Tongue (tissue), 2 donors: Measurements from ENCODE around the gene BLVRA. TPM values are rescaled to one million over a fixed set of nuclear protein-coding genes. Genes with fewer than 3 reads are reported as not detected.
A peak's percentile ranks its signal among the peaks of the same experiment; 100 is the strongest.
"Not testable (repeated sequence)": the region's sequence is repeated elsewhere in the genome, so short reads cannot be mapped to it uniquely, and the experiment has no call there.

Source experiments
- DNase-seq: peaks from one replicate; pipeline ENCODE4 v3.0.0-alpha.2; 2015
- total RNA-seq: library from RNA; depleted of rRNA; stranded (reverse); fragments of >200 nt; gene quantifications from one replicate; pipeline ENCODE4 v1.2.3, GENCODE V29; 2014

BLVRA gene
- total RNA-seq, 1 donor from 2014 or later = 25.0 TPM

GRCh38 chr7:43808410-43808809 is 49.9 kb downstream of the BLVRA start:
- DNase-seq = no peak

DNA sequence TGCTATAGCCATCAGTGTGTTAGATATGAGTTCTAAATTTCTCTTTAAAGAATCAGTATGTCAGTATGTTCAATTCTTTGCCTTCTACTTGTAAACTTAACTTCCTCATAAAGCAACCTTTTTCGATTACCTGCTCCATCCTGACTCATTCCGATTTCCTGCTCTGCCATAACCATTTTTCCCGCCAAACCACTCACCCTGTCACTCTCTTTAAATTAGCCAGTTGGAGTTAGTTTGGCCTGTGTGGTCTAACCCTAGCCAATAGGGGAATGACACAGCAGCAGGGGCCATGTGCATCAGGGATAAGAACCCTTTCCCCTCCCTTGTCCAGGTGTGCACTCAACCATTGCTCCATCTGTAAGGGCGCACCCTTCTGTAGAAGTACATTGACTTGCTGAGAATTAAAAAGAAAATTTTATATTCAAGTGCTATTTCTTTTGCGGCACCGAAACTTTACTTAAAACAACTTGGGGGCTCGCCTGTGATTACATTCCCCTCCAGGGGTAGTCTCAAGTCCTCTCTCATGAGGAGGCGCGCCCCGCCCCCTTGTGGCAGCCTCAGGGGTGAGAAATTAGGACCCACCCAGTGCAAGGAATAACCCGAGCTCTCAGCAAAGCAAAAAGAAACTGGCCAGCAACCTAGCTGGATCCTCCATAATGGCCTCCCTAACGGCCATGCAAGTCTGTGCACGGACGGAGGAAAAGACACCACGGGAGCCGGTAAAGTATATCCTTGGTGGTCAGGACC is 51.9 kb downstream of the BLVRA start:
- not testable (repeated sequence) for DNase-seq

DNA sequence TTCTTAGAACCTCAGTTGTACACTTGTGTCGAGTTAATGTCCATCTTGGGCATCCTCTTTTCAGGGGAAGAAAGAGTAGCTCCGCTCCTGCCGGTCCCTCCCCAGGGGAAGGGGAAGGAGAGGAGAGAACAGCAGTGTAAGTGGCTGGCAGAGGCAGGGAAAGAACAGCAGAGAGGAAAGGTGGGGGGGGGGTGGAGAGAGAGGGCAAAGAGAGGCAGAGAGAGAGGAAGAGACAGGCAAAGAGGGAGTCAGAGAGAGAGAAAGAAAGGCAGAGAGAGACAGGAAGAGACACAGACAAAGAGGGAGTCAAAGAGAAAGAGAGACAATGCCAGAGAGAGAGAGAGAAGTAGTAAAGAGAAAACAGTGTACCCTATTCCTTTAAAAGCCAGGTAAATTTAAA is 56.9 kb downstream of the BLVRA start:
- DNase-seq = no peak

DNA sequence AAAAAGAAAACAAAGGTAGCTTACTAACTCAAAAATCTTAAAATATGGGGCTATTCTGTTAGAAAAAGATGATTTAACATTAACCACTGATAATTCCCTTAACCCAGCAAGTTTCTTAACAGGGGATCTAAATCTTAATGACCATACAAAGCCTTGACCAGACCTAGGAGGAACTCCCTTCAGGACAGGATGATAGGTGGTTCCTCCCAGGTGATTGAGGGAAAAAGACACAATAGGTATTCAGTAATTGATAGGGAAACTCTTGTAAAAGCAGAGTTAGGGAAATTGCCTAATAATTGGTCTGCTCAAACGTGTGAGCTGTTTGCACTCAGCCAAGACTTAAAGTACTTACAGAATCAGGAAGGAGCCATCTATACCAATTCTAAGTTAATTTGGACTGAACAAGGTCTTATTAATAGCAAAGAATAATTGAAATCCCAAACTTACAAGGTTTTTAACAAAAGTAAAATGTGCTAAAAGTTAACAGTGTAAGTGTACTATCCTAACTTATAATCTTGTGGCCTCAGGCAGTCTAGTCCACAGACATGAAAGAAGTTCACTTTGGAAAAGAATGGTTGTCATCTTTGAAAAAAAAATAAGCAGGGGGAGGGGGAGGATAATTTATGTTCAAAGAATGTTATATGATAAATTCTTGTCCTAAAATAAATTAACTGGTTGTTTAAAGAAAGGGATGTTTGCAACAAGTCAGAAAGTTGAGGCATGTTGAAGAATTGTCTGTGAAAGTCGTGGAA is 57.7 kb downstream of the BLVRA start:
- not testable (repeated sequence) for DNase-seq

DNA sequence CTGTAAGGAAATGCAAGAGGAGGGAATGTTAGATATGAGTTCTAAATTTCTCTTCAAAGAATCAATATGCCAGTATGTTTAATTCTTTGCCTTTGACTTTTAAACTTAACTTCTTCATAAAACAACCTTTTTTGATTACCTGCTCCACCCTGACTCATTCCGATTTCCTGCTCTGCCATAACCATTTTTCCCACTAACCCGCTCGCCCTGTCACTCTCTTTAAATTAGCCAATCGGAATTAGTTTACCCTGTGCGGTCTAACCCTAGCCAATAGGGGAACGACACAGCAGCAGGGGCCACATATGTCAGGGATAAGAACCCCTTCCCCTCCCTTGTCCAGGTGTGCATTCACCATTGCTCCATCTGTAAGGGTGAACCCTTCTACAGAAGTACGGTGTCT is 64.9 kb downstream of the BLVRA start:
- DNase-seq = not testable (repeated sequence)

- DNase-seq = no peak
Measured at GRCh38 chr7:43823941-43824340, 65.5 kb downstream of the BLVRA start.

GRCh38 chr7:43824513-43824912 is 66.0 kb downstream of the BLVRA start:
- not testable (repeated sequence) for DNase-seq

GRCh38 chr7:43824963-43825362 is 66.5 kb downstream of the BLVRA start:
- DNase-seq = no peak

- DNase-seq = no peak
Measured at GRCh38 chr7:43825391-43825808, 66.9 kb downstream of the BLVRA start.

DNA sequence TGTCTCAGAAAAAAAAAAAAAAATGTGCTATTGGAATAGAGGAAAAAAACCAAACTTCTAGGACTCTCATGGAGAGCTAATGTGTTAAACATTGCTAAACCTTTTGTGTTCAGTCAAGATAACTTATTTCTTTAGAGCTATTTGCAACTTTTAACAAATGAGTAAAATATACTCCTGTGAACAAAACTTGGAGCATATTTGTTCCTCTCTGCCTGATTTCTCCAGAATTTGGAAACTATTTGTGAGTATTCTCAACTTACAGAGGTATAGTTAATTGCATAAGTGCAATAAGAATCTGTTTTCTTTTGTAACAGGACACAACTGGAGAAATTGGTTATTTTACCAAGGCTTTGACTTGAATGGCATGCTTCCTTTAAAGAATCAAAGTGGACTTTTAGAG is 72.4 kb downstream of the BLVRA start:
- DNase-seq = not testable (repeated sequence)

- peak; percentile 7 for DNase-seq
Measured at GRCh38 chr7:43834463-43835251, 76.2 kb downstream of the BLVRA start.

- no peak for DNase-seq
Measured at GRCh38 chr7:43838201-43838658, 79.8 kb downstream of the BLVRA start.

- no peak for DNase-seq
Measured at GRCh38 chr7:43843296-43843695, 84.8 kb downstream of the BLVRA start.

DNA sequence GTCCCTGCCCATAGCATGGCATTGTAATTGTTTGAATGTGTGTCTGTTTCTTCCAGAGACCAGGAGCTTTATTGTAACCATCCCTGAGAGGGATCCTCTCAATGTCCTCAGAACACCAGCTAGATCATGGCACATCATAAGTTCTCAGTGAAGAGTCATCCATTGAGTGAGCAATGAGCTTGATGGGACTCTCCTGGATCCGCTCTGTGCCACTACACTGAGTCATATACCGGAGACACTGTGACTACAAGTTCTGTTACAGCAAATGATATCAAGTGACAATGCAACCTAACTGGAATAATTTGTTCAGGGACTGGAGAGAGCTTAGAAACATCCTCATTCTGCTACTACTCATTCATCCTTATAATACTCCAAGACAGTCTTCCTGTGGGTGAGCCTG is 85.8 kb downstream of the BLVRA start:
- no peak for DNase-seq

- DNase-seq = no peak
Measured at GRCh38 chr7:43844662-43845061, 86.2 kb downstream of the BLVRA start.

- no peak for DNase-seq
Measured at GRCh38 chr7:43847496-43847895, 89.0 kb downstream of the BLVRA start.

DNA sequence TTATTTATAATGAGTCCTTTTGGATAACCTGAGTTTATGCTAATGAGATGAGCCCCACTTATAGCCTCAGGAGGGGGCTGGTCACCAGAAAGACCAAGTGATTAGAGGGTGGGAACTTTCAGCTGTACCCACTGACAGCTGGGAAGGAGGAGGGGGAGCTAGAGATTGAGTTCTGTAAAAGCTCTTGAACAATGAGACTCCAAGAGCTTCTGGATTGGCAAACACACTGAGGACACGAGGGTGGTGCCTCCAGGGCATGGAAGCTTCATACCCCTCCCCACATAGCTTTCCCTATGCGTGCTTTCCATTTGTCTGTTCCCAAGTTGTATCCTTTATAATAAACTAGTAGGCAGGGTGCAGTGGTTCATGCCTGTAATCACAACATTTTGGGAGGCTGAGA is 90.6 kb downstream of the BLVRA start:
- no peak for DNase-seq

DNA sequence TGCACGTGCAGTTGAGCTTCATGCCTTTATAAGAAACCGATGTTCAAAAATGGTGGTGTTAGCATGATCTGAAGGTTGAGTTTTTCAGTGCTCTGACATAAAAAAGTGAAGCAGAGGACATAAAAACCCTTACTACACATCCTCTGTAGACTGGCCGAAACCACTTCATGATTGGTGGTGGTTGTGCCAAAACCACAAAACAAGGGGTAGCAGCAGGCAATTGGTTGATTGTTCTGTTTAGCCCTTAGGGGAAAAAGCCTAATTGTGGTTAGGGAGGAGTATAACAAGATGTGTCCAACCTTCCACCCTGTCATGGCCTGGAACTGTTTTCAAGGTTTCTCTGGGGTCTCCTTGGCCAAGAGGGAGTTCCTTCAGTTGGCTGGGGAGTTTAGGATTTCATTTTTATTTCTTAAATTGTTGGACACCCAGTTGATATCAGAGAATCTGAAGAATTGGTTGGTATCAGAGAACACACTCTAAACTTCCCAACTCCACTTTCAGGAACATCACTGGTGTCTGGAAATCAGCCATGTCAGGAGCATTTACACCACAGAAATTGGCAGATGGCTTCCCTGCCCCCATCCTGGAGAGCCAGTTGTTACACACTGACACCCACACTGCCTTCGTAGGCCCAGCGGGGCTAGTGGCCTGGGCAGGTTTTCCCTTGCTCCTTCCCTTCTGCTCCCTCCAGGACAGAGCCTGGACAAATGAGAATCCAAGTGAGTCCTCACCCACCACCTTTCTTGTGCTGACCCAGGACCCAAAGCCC is 92.1 kb downstream of the BLVRA start:
- no peak for DNase-seq

GRCh38 chr7:43851805-43852204 is 93.3 kb downstream of the BLVRA start:
- DNase-seq = no peak

DNA sequence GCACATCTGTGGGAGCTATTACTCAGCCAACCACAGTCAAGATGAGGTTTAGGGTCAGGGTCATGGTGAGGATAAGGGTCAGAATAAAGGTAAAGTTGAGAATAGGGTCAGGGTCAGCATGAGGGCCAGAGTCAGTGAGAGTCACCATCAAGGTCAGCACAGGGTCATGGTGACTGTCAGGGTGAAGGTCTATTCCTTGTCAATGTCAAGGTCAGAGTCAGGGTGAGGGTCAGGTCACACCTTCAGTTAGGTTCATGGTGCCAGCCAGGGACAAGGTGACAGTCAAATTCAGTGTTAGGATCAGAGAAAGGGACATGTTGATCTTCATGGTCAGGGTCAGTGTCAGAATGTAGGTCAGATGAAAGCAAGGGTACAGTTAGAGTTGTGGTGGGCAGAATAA is 96.7 kb downstream of the BLVRA start:
- no peak for DNase-seq

GRCh38 chr7:43856316-43856715 is 97.8 kb downstream of the BLVRA start:
- DNase-seq = no peak
